Epithelial cell of proximal tubule (primary cell): Measurements from ENCODE around the gene GTF2E1. TPM values are rescaled to one million over a fixed set of nuclear protein-coding genes. Genes with fewer than 3 reads are reported as not detected.
"Not testable (repeated sequence)": the region's sequence is repeated elsewhere in the genome, so short reads cannot be mapped to it uniquely, and the experiment has no call there.

Source experiments
- DNase-seq: peaks from one replicate; pipeline ENCODE4 v3.0.0-alpha.2; 2011; ENCODE audit warnings: low read depth
- H3K4me3 ChIP-seq: 2 replicates; pipeline ENCODE4 v1.5.1; 2011; ENCODE audit warnings: low read depth, mild to moderate bottlenecking, low read length
- CTCF ChIP-seq: conservative IDR thresholded peaks from 2 replicates; pipeline ENCODE4 v1.5.1; 2012; ENCODE audit warnings: low read depth, mild to moderate bottlenecking, low read length
- total RNA-seq: library from RNA; depleted of rRNA; stranded (reverse); fragments of >200 nt; gene quantifications from 2 replicates; pipeline ENCODE4 v1.2.3, GENCODE V29; 2015

GTF2E1 gene
- total RNA-seq, 1 donor from 2014 or later, result 17.5 TPM

- no peak for TF ChIP-seq CTCF
- DNase-seq, result no peak
- H3K4me3 ChIP-seq, result no peak overlapping the region
Measured at GRCh38 chr3:120753810-120754209, 11.3 kb downstream of the GTF2E1 start.

GRCh38 chr3:120756061-120756460, 13.5 kb downstream of the GTF2E1 start:
- no peak for TF ChIP-seq CTCF
- no peak for DNase-seq
- no peak overlapping the region for H3K4me3 ChIP-seq

- DNase-seq, H3K4me3 ChIP-seq: not testable (repeated sequence)
Measured at GRCh38 chr3:120758551-120758950, 16.0 kb downstream of the GTF2E1 start.

GRCh38 chr3:120762615-120763014, 20.1 kb downstream of the GTF2E1 start:
- DNase-seq, result no peak
- TF ChIP-seq CTCF, result no peak

GRCh38 chr3:120763601-120764000, 21.1 kb downstream of the GTF2E1 start:
- H3K4me3 ChIP-seq, result no peak overlapping the region
- DNase-seq, result no peak
- TF ChIP-seq CTCF, result no peak

More at GRCh38 chr3:120762615-120763014, 20.1 kb downstream of the GTF2E1 start:
- no peak overlapping the region for H3K4me3 ChIP-seq

GRCh38 chr3:120764206-120764605, 21.7 kb downstream of the GTF2E1 start:
- no peak for DNase-seq

GRCh38 chr3:120765830-120766493, 23.4 kb downstream of the GTF2E1 start:
- TF ChIP-seq CTCF, result no peak
- no peak overlapping the region for H3K4me3 ChIP-seq
- DNase-seq, result no peak

More at GRCh38 chr3:120764206-120764605, 21.7 kb downstream of the GTF2E1 start:
- no peak for TF ChIP-seq CTCF
- H3K4me3 ChIP-seq, result no peak overlapping the region
